GM23248 (cell line): ENCODE measurements around the gene PCYT2. TPM values are rescaled to one million over a fixed set of nuclear protein-coding genes. Genes with fewer than 3 reads are reported as not detected.
"Not testable (repeated sequence)": the region's sequence is repeated elsewhere in the genome, so short reads cannot be mapped to it uniquely, and the experiment has no call there.

Source experiments
- DNase-seq: peaks from one replicate; pipeline ENCODE4 v3.0.0-alpha.2; 2015
- H2AFZ ChIP-seq: fragments of 200-600 bp; sonication (generic); 2 replicates; pipeline ENCODE4 v1.6.1; 2016; ENCODE audit warnings: antibody characterized with exemption
- H3F3A ChIP-seq: fragments of 200-600 bp; sonication (generic); 2 replicates; pipeline ENCODE4 v1.6.1; 2016; ENCODE audit warnings: mild to moderate bottlenecking, antibody characterized with exemption, mixed run types; ENCODE audit not compliant: insufficient read depth
- H3K27ac ChIP-seq: fragments of 200-600 bp; sonication (generic); 2 replicates; pipeline ENCODE4 v1.5.1; 2016; ENCODE audit warnings: mild to moderate bottlenecking
- H3K27me3 ChIP-seq: fragments of 200-600 bp; sonication (generic); replicated peaks from 2 replicates; pipeline ENCODE4 v1.6.1; 2016; ENCODE audit warnings: mild to moderate bottlenecking; ENCODE audit not compliant: insufficient read depth
- H3K36me3 ChIP-seq: fragments of 200-600 bp; sonication (generic); 2 replicates; pipeline ENCODE4 v1.6.1; 2016; ENCODE audit warnings: low read depth, mild to moderate bottlenecking
- H3K4me1 ChIP-seq: fragments of 200-600 bp; sonication (generic); 2 replicates; pipeline ENCODE4 v1.6.1; 2016; ENCODE audit warnings: mild to moderate bottlenecking; ENCODE audit not compliant: insufficient read depth
- H3K4me2 ChIP-seq: fragments of 200-600 bp; sonication (generic); one replicate; pipeline ENCODE4 v1.6.1; 2016; ENCODE audit warnings: mild to moderate bottlenecking; ENCODE audit not compliant: unreplicated experiment
- H3K4me3 ChIP-seq: fragments of 200-600 bp; sonication (generic); 2 replicates; pipeline ENCODE4 v1.5.1; 2016; ENCODE audit warnings: mild to moderate bottlenecking
- H3K79me2 ChIP-seq: fragments of 200-600 bp; sonication (generic); 2 replicates; pipeline ENCODE4 v1.6.1; 2016; ENCODE audit warnings: mild to moderate bottlenecking; ENCODE audit not compliant: insufficient read depth
- H3K9ac ChIP-seq: fragments of 200-600 bp; sonication (generic); 2 replicates; pipeline ENCODE4 v1.6.1; 2016; ENCODE audit warnings: mild to moderate bottlenecking
- H3K9me2 ChIP-seq: fragments of 200-600 bp; sonication (generic); 2 replicates; pipeline ENCODE4 v1.6.1; 2016; ENCODE audit warnings: mixed run types, mild to moderate bottlenecking, moderate library complexity; ENCODE audit not compliant: insufficient read depth
- H3K9me3 ChIP-seq: fragments of 200-600 bp; sonication (generic); one replicate; pipeline ENCODE4 v1.6.1; 2017; ENCODE audit warnings: low read depth
- H4K20me1 ChIP-seq: fragments of 200-600 bp; sonication (generic); 2 replicates; pipeline ENCODE4 v1.6.0; 2016; ENCODE audit not compliant: insufficient read depth
- EZH2 ChIP-seq: fragments of 200-600 bp; sonication (generic); IDR thresholded peaks from 2 replicates; pipeline ENCODE4 v1.6.1; 2018; ENCODE audit warnings: antibody characterized with exemption, mild to moderate bottlenecking; ENCODE audit not compliant: insufficient read depth, poor library complexity, severe bottlenecking
- EZH2phosphoT487 ChIP-seq: fragments of 200-600 bp; sonication (generic); IDR thresholded peaks from 2 replicates; pipeline ENCODE4 v1.6.1; 2018; ENCODE audit warnings: antibody characterized with exemption, moderate library complexity, mild to moderate bottlenecking, low read depth; ENCODE audit not compliant: insufficient read depth
- WGBS, 2 experiments: methylation state at CpG; one replicate each; pipeline ENCODE4 v1.1.6; 2015 to 2017; ENCODE audit warnings: low lambda C conversion rate in 2 of 2, low coverage in 1 of 2; ENCODE audit errors: missing lambda C conversion rate in 2 of 2; 5-methylcytosine and 5-hydroxymethylcytosine counted together
- in situ Hi-C: fragments of 300-500 bp; cut with MboI; formaldehyde crosslinking; loops from 2 replicates; pipeline ENCODE4 v1.15.0; 2020
- polyA plus RNA-seq: library from polyadenylated mRNA; unstranded; fragments of >200 nt; fragmentation: Nextera tagmentation; extraction: Ambion mirVana; gene quantifications from 2 replicates; pipeline ENCODE4 v1.2.1, GENCODE V29; 2016
- total RNA-seq: library from RNA; depleted of rRNA; stranded (reverse); fragments of >200 nt; shearing (Covaris generic); gene quantifications from 2 replicates; pipeline ENCODE4 v1.2.3, GENCODE V29; 2014

The PCYT2 gene
- total and polyA plus RNA-seq, 2 experiments from 2014 or later: 25.6 to 36.9 TPM

- WGBS, 2 experiments: 90% methylated on average over 23 of the region's 23 CpGs
- Histone ChIP-seq H3K4me2 (no peak overlapping the region), H3K27ac (no peak overlapping the region), H3K27me3 (no peaks in the 10 kb centered on the region), H3K9me3 (no peaks in the 10 kb centered on the region), H3K79me2 (peaks cover 92% of the 10 kb centered on the region), H3K9ac (no peak overlapping the region), H3K9me2 (no peaks in the 10 kb centered on the region), H3F3A (0 out of 2 replicates have a peak, but pooled peaks cover 8% of the 10 kb centered on the region), H2AFZ (no peak overlapping the region), H4K20me1 (no peaks in the 10 kb centered on the region), H3K36me3 (0 out of 2 replicates have a peak, but pooled peaks cover 9% of the 10 kb centered on the region), H3K4me3 (no peak overlapping the region), H3K4me1 (peaks cover 18% of the 10 kb centered on the region; the same call in 1 of the 2 replicates)
- TF ChIP-seq EZH2phosphoT487: no peak
- no peak for TF ChIP-seq EZH2
- in situ Hi-C loops: no loop called here
- DNase-seq: no peak
Observed at GRCh38 chr17:81921996-81922565, 10.9 kb upstream of the PCYT2 start.

DNA sequence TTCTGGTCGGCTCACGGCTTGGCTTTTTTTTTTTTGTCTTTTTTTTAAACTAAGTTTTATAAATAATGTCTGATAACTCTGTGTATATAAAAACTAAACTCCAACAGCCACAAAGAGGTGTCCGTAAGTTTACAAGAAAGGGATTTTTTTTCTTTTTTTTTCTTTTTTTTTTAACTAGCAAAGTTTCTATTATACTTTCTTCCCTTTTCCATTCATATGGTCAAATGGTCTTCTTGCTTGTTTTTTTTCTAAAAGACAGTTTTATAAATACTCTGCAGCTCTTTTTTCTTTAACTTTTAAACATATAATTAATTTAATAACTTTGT lies 10.3 kb upstream of the PCYT2 start:
- H3K27ac ChIP-seq: no peak overlapping the region
- 0 out of 2 replicates have a peak, but pooled peaks cover 9% of the 10 kb centered on the region for H3K36me3 ChIP-seq
- no peak for DNase-seq
- no peak overlapping the region for H2AFZ ChIP-seq
- in situ Hi-C loops: no loop called here
- H3K79me2 ChIP-seq: peaks cover 92% of the 10 kb centered on the region
- TF ChIP-seq EZH2phosphoT487 (no peak), EZH2 (no peak)
- H3K27me3 ChIP-seq: no peaks in the 10 kb centered on the region
- H3K4me3 ChIP-seq: no peak overlapping the region
- H3K4me2 ChIP-seq: no peak overlapping the region
- 96 to 100% methylated on average over 3 of the region's 3 CpGs for WGBS, 2 experiments
- H3F3A ChIP-seq: 0 out of 2 replicates have a peak, but pooled peaks cover 8% of the 10 kb centered on the region
- H4K20me1 ChIP-seq: no peaks in the 10 kb centered on the region
- H3K4me1 ChIP-seq: peaks cover 21% of the 10 kb centered on the region; the same call in 1 of the 2 replicates
- H3K9ac ChIP-seq: no peak overlapping the region
- no peaks in the 10 kb centered on the region for H3K9me2 ChIP-seq
- no peaks in the 10 kb centered on the region for H3K9me3 ChIP-seq

DNA sequence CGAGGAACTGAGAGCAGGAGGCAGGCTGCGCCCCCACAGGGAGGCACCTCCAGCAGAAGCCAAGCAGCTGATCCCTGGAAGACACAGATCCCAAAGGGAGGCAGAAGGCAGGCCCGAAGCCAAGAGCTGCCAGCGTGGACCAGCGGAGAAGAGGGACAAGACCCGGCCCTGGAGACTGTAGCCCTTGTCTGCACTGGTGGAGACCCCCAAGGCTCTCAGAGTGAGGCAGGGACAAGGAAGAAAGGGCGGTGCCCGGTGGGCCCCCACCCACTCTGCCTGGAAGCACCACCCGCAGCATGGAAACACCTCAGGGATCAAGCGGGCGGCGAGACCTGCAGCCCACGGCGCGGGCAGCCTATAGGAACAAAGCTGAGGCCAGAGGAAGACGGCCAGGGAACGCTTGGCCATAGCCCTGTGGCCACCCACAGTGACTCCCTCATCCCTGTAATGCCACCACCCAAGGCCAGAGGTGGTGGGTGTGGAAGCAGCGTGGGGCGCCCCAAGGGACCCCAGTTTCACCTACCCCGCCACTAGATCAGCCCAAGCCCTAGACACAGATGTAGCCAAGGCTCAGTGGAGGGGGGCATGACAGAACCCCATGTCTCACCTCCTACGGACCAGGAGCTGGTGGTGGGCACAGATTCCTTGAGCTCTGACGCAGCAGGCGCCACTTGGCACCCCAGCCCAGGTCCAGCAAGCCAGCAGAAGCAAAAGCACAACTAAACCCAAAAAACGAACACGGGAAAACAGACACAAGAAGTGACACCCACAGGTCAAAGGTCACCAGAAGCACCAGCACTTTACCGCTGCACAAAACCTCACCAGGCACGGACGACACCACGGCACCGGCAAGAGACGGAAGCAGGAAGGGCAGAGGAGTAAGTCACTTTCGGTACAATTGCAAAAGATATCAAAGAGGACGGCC lies 9.7 kb upstream of the PCYT2 start:
- Histone ChIP-seq H3K9ac (no peak overlapping the region), H2AFZ (no peak overlapping the region), H3K4me1 (peaks cover 20% of the 10 kb centered on the region; the same call in 1 of the 2 replicates), H3K9me3 (no peaks in the 10 kb centered on the region), H3K79me2 (peaks cover 92% of the 10 kb centered on the region), H3F3A (peaks cover 3% of the 10 kb centered on the region; the same call in 1 of the 2 replicates), H3K4me3 (no peak overlapping the region), H3K27ac (no peak overlapping the region), H4K20me1 (no peaks in the 10 kb centered on the region), H3K4me2 (no peak overlapping the region), H3K36me3 (0 out of 2 replicates have a peak, but pooled peaks cover 9% of the 10 kb centered on the region), H3K9me2 (no peaks in the 10 kb centered on the region), H3K27me3 (no peaks in the 10 kb centered on the region)
- WGBS, 2 experiments: 82% methylated on average over 33 of the region's 33 CpGs
- in situ Hi-C loops: no loop called here
- no peak for DNase-seq
- TF ChIP-seq EZH2 (no peak), EZH2phosphoT487 (no peak)

DNA sequence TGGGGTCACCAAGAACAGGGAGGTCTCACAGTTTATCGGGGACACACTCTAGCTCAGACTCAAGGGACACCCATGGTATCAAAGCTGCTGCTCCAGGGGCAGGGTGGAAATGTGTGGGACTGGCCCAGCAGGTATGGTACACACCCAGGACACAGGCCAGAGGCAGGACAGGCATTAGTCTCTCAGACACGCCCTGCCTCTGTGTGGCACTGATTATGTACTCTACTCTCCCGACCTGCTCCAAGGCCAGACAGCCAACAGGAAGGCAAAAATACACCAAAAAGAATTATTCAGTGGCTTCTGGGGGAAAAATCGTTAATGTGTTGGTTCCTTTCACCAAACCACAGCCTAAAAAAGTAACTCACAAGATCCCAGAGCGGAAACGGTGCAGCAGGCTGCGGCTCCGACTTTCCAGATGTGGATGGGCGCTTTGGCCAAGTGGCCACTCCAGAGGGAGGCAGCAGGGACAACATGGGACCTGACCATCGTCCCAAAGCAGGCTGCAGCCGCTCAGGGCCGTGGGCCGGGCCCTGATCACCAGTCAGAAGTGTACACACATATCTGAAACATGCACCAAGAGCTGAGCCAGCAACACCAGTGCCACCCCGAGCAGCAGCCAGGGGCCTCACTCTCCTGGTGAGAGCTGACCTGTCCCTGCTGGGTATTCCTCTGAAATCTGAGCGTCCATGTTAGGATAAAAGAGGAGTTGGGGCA lies 7.8 kb upstream of the PCYT2 start:
- Histone ChIP-seq H3K4me3 (no peak overlapping the region), H3K79me2 (peaks cover 76% of the 10 kb centered on the region), H3F3A (no peaks in the 10 kb centered on the region; the same call in 1 of the 2 replicates), H3K9ac (no peak overlapping the region), H3K27me3 (no peaks in the 10 kb centered on the region), H4K20me1 (no peaks in the 10 kb centered on the region), H3K36me3 (0 out of 2 replicates have a peak, but pooled peaks cover 9% of the 10 kb centered on the region), H3K9me3 (no peaks in the 10 kb centered on the region), H3K27ac (no peak overlapping the region), H3K4me2 (no peak overlapping the region), H3K4me1 (peaks cover 14% of the 10 kb centered on the region; the same call in 1 of the 2 replicates), H2AFZ (no peak overlapping the region), H3K9me2 (no peaks in the 10 kb centered on the region)
- WGBS, 2 experiments: 78 to 79% methylated on average over 14 to 15 of the region's 15 CpGs
- no peak for DNase-seq
- TF ChIP-seq EZH2 (no peak), EZH2phosphoT487 (no peak)
- in situ Hi-C loops: no loop called here

- H3K4me1 ChIP-seq, H3K27ac ChIP-seq, in situ Hi-C loops, H3K9me2 ChIP-seq, H2AFZ ChIP-seq, H3F3A ChIP-seq, H3K9me3 ChIP-seq, H4K20me1 ChIP-seq, H3K4me2 ChIP-seq, H3K9ac ChIP-seq, DNase-seq, H3K27me3 ChIP-seq: not testable (repeated sequence)
- Histone ChIP-seq H3K36me3 (0 out of 2 replicates have a peak, but pooled peaks cover 13% of the 10 kb centered on the region), H3K4me3 (peak overlapping the region; percentile 80; the same call in 1 of the 2 replicates), H3K79me2 (peaks cover 70% of the 10 kb centered on the region)
- 26 to 31% methylated on average over 7 to 9 of the region's 9 CpGs for WGBS, 2 experiments
Observed at GRCh38 chr17:81918333-81918669, 7.1 kb upstream of the PCYT2 start.
